ENCODE measurements around the gene SLC24A4.

SLC24A4 gene

DNA sequence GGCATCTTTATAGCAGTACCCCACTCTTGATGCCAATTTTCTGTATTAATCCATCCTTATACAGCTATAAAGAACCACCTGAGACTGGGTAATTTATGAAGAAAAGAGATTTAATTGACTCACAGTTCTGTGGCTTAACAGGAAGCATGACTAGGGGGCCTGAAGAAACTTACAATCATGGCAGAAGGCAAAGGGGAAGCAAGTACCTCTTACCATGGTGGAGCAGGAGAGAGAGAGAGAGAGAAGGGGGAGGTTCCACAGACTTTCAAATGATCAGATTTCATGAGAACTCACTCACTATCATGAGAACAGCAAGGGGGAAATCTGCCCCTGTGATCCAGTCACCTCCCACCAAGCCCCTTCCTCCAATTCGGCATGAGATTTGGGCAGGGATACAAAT is 84.4 kb downstream of the SLC24A4 start:
- DNase-seq = peak; percentile 26

GRCh38 chr14:92409043-92409442 is 86.1 kb downstream of the SLC24A4 start:
- DNase-seq = no peak

GRCh38 chr14:92411135-92411534 is 88.2 kb downstream of the SLC24A4 start:
- DNase-seq = no peak

- no peak for DNase-seq
Measured at GRCh38 chr14:92411941-92412340, 89.0 kb downstream of the SLC24A4 start.

- DNase-seq = no peak
Measured at GRCh38 chr14:92412912-92413311, 89.9 kb downstream of the SLC24A4 start.

DNA sequence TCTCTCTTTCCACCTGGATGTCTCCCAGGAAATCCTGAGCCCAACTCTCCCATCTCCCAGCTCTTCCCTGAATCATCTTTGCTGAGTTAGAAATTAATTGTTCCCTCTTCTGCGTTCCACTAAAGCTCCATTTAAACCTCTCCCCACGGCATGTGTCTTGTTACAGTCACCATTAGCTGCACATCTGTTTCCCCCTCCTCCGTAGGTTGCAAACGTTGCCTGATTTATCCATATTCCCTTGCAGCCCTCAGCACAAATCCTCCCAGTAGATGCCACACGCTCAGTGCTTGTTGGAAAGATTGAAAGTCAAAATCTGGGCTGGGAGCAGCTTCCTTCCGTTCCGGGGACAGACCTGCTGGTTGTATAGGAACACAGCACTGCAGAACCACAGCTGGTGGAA is 90.4 kb downstream of the SLC24A4 start:
- DNase-seq = no peak

- no peak for DNase-seq
Measured at GRCh38 chr14:92414690-92415445, 91.9 kb downstream of the SLC24A4 start.

GRCh38 chr14:92415969-92416368 is 93.0 kb downstream of the SLC24A4 start:
- no peak for DNase-seq

- DNase-seq = no peak
Measured at GRCh38 chr14:92416544-92416943, 93.6 kb downstream of the SLC24A4 start.

GRCh38 chr14:92417759-92418158 is 94.8 kb downstream of the SLC24A4 start:
- DNase-seq = peak; percentile 59

DNA sequence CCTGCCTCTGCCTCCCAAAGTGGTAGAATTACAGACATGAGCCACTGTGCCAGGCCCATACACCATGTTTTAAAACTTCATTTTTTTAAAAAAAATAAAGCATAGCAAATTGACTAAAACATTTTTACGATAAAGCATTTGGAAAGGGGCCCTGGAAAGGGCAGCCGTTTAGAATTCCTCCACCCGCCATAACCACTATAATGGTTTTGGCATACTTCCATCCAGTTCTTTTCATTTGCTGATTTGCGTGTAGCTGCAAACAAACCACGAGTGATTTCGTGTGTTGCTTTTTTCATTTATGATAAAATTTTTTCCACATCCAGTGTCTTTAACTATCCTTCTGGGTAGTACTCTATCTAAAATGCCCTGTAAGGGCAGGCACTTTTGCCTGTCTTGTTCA is 98.8 kb downstream of the SLC24A4 start:
- DNase-seq = peak; percentile 12

DNA sequence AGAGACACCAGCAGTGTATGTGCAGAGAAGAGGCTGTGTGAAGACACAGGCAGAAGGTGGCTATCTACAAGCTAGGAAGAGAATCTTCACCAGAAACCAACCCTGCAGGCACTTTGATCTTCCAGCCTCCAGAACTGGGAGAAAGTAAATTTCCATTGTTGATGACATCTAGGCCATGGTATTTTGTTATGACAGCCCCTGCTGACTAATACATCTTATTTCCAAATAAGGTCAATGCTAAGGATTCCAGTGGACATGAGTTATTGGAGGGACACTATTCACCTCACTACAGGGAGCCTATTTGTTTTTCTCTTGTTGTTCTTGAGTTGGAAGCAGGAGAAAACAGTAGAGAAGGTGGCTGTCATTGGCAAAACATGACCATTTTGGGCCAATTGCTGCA is 102.1 kb downstream of the SLC24A4 start:
- DNase-seq = no peak

DNA sequence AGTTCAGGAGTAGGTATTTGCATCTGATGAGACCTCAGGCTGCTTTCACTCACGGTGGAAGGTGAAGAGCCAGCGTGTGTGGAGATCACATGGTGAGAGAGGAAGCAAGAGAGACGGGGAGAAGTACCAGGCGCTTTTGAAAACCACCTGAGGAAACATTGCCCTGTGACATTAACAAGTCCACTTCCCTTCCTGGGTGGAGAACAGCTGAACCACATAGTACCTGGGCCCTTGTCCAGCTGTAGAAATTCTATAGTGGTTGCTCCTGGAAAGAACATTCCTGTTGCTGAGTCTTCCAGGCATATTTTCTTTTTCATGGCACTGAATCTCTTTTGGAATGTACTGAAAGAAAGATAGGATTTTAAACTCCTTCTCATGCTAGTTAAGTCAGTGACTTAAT is 103.3 kb downstream of the SLC24A4 start:
- no peak for DNase-seq

DNA sequence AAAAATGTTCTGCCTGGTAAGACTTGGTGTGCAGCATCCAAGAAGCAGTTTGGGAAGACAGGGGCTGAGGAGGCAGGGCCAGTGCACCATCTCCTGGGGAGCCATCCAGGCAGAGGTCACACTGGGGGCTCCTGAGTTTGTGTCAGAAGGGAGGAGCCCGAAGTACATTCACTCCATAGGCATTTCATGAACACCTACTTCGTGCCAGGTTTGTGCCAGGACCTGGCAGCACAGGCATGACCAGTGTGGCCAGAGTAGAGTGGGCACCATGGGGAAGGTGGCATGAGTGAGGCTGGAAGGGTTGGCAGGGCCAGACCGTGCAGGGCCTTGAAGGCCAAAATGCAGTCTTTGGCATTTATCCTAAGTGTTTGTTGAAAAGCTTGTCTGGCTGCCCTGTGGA is 104.1 kb downstream of the SLC24A4 start:
- DNase-seq = no peak

DNA sequence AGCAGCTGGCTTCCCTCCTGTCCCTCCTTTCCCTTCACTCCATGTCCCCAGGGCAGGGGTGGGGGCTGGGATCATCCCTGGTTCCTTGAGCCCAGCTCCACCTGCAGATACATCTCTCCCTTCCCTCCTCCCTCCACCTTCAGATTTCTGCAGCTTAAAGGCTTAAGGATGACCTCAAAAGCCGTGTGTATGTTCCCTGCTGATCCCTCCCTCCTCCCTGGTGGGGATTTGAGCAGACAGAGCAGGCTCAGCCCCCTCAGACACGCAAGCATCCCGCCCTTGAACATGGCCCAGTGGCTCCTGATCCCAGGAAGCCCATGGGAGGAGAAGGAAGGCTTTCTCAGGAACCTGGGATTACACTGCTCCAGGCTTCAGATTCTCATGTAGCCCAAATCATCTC is 107.7 kb downstream of the SLC24A4 start:
- no peak for DNase-seq

GRCh38 chr14:92431199-92431725 is 108.3 kb downstream of the SLC24A4 start:
- DNase-seq = no peak

GRCh38 chr14:92433407-92433806 is 110.4 kb downstream of the SLC24A4 start:
- DNase-seq = no peak

GRCh38 chr14:92435154-92435553 is 112.2 kb downstream of the SLC24A4 start:
- no peak for DNase-seq

GRCh38 chr14:92436115-92436776 is 113.3 kb downstream of the SLC24A4 start:
- no peak for DNase-seq

- no peak for DNase-seq
Measured at GRCh38 chr14:92437309-92437708, 114.3 kb downstream of the SLC24A4 start.

- no peak for DNase-seq
Measured at GRCh38 chr14:92437729-92438285, 114.8 kb downstream of the SLC24A4 start.

- DNase-seq = no peak
Measured at GRCh38 chr14:92439537-92440344, 116.8 kb downstream of the SLC24A4 start.

- DNase-seq = no peak
Measured at GRCh38 chr14:92440345-92441003, 117.5 kb downstream of the SLC24A4 start.

Data from hematopoietic multipotent progenitor cell treated with erythropoietin and hydrocortisone succinate and interleukin-3 and kit ligand, for 6 days (in vitro differentiated cells).